Right cardiac atrium (tissue), 5 donors: ENCODE measurements around the gene SF3A2. TPM values are rescaled to one million over a fixed set of nuclear protein-coding genes. Genes with fewer than 3 reads are reported as not detected.

ENCODE experiments used
- ATAC-seq, 2 donors: fragments of 200-7000 bp; cut with Tn5 transposase; one replicate each; pipeline versions ENCODE4 v1.8.0 to v1.9.1; 2020; ENCODE audit warnings: moderate library complexity in 2 of 2, mild to moderate bottlenecking in 1 of 2
- DNase-seq, 3 donors: peaks; one replicate each; pipeline ENCODE4 v3.0.0-alpha.2; 2020
- H3K27ac ChIP-seq: one replicate; pipeline ENCODE4 v1.5.1; 2013; ENCODE audit warnings: mild to moderate bottlenecking, low read length, control low read depth, moderate library complexity
- H3K27me3 ChIP-seq: one replicate; pipeline ENCODE4 v1.6.1; 2013; ENCODE audit not compliant: control insufficient read depth, insufficient read depth
- H3K4me1 ChIP-seq: one replicate; pipeline ENCODE4 v1.6.1; 2013; ENCODE audit warnings: low read length; ENCODE audit not compliant: control insufficient read depth, insufficient read depth
- H3K4me3 ChIP-seq: one replicate; pipeline ENCODE4 v1.5.1; 2013; ENCODE audit warnings: low read length, control low read depth
- H3K9me3 ChIP-seq: one replicate; pipeline ENCODE4 v1.6.1; 2013; ENCODE audit warnings: low read length; ENCODE audit not compliant: control insufficient read depth
- WGBS: extraction: QIAGEN DNeasy Blood & Tissue Kit; methylation state at CpG from one replicate; pipeline ENCODE4 v1.1.7; 2013; 5-methylcytosine and 5-hydroxymethylcytosine counted together
- intact Hi-C, 4 donors: fragments of 100-400 bp; cut with DNase I; formaldehyde crosslinking; loops; one replicate each; pipeline versions ENCODE4 v1.11.0 to v1.14.0; 2022 to 2023
- polyA plus RNA-seq: library from polyadenylated mRNA; stranded (reverse); fragments of 200-250 nt; gene quantifications from one replicate; pipeline ENCODE4 v1.2.3, GENCODE V29; 2013
- total RNA-seq, 4 donors: library from RNA; stranded (reverse); fragmentation: NEBNext Ultra II Directional; extraction: Animal tissue kit (Norgen Biotek cat#: 25700); gene quantifications; one replicate each; pipeline ENCODE4 v1.2.1, GENCODE V29; 2021
- donor health status: healthy with polysubstance abuse.
- donor health status: DM: no; HTN: yes; CAD: no.
- donor health status: DM: no; HTN: no; CAD: no.
- donor health status: DM: no; HTN: yes; CAD: no; lungs with severe emphysema.
- donor health status: DM: yes; HTN: yes; CAD: no.

The SF3A2 gene
- total and polyA plus RNA-seq, 5 donors = 26.4 to 34.9 (median 32.7) TPM

DNA sequence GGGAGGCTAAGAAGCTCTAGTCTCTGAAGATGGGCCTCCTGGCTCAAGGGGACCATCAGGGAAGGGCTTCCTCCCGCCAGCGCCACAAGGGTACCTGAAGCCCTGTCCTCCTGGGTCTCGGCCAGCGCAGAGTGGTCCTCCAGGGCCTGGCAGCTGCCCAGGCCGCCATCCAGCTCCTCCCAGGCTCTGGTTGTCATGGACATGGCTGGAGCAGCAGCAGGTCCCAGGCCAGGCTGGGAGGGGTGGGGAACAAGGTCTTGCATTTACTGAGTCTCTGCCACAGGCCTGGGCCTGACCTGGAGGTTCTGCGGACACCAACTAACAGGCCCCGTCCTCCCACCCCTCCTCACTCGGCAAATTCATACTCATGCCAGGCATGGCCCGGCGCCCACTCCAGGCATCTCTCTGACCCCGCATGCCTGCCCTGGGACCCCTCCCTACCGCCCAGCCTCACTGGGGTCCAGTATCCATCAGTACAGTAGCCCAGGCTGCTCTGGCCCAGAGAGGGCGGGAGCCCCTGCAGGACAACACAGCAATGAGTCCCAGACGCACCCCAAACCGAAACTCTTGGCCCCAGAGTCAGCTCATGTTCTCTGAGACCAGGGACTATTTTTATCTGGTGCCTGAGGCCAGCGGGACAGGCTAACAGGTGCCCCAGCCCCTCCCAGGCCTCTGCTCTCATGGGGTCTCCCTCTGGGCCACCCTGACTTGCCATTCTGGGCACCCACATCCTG lies 18.7 kb downstream of the SF3A2 start:
- DNase-seq = peak in 1 of 3 donors; percentile 44
- Histone ChIP-seq H3K9me3 (no peaks in the 10 kb centered on the region), H3K4me3 (no peak overlapping the region), H3K27me3 (no peaks in the 10 kb centered on the region), H3K27ac (no peak overlapping the region), H3K4me1 (peaks cover 5% of the 10 kb centered on the region)
- intact Hi-C loops = no loop called here
- no peak for ATAC-seq
- 94% methylated on average over 16 of the region's 16 CpGs for WGBS

DNA sequence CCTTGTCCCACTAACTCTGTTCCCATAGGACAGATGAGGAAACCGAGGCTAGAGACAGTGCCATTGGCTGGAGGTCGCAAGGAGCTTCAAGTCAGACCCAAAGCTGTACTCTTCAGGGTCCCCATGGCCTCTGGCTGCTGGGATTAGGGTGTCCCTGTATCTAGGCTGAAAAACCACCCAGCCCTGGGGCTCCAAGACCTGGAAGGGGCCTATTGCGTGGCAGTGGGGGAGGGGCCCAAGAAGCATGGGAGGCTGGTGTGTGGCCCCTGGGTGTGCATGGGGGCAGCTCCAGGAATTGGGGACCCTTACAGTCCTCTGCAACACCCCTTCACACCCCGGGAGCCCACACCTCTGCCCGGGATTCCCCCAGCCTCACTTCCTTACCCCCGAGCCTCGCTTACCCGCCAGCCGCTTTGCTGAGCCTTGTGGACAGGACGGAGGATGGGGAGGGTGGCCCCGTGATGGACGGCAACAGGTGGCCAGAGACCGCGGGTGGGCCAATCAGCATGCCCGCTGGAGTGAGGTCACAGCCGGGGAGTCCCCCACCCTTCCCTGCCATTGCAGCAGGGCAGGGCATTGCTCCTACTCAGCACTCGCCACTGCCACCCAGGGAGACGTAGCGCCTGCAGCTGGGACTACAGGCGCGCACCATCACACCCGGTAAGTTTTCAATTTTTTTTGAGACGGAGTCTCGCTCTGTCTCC lies 19.5 kb downstream of the SF3A2 start, which contains the start of gene JSRP1:
JSRP1 (minus strand) TSS at position 436 of the 704 bp plus-strand sequence. CDS start 1,103 bp downstream, outside the sequence.
- Histone ChIP-seq H3K9me3 (no peaks in the 10 kb centered on the region), H3K27ac (no peak within 1 kb of the TSS), H3K4me3 (no peak within 1 kb of the TSS), H3K4me1 (peaks cover under 1% of the 10 kb centered on the region), H3K27me3 (no peaks in the 10 kb centered on the region)
- WGBS = 71% methylated on average over 24 of the region's 24 CpGs
- DNase-seq (peak in 1 of 3 donors; percentile 29), ATAC-seq (no peak)
- intact Hi-C loops = no loop called here

- peak in 1 of 3 donors; percentile 32 for DNase-seq
Observed at GRCh38 chr19:2259336-2259735, 22.7 kb downstream of the SF3A2 start.

DNA sequence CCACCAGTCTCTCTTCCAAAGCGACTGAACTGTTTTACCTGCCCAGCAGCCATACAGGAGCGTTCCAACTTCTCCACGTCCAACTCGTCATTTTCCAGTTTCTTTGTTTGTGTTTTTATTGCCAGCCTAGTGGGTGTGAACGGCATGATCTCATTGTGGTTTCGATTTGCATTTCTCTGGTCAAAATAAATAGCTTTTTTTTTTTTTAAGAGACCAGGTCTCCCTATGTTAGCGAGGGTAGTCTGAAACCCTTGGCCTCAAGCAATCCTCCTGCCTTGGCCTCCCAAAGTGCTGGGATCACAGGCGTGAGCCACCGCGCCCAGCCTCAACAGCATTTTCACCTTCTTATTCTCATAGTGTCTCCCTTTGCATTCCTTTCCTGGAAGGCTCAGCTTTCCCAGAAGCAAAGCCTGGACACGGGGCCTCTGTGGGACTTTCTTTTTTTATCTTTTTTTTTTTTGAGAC lies 23.7 kb downstream of the SF3A2 start:
- Histone ChIP-seq H3K27ac (no peak overlapping the region), H3K4me1 (no peaks in the 10 kb centered on the region), H3K27me3 (no peaks in the 10 kb centered on the region), H3K9me3 (no peaks in the 10 kb centered on the region), H3K4me3 (no peak overlapping the region)
- intact Hi-C loops = no loop called here
- no peak for ATAC-seq
- WGBS = 75% methylated on average over 11 of the region's 11 CpGs
- no peak for DNase-seq

More at GRCh38 chr19:2259336-2259735, 22.7 kb downstream of the SF3A2 start:
- no peak for ATAC-seq
- intact Hi-C loops = no loop called here
- Histone ChIP-seq H3K27me3 (no peaks in the 10 kb centered on the region), H3K4me1 (no peaks in the 10 kb centered on the region), H3K9me3 (no peaks in the 10 kb centered on the region), H3K4me3 (no peak overlapping the region), H3K27ac (no peak overlapping the region)
- WGBS = 89% methylated on average over 5 of the region's 5 CpGs

- DNase-seq = peak in 2 of 3 donors; percentile 65 to 77
- Histone ChIP-seq H3K4me1 (no peaks in the 10 kb centered on the region), H3K27me3 (no peaks in the 10 kb centered on the region), H3K27ac (no peak overlapping the region), H3K9me3 (no peaks in the 10 kb centered on the region), H3K4me3 (no peak overlapping the region)
- intact Hi-C loops = no loop called here
- 67% methylated on average over 7 of the region's 7 CpGs for WGBS
- ATAC-seq = no peak
Observed at GRCh38 chr19:2261438-2262172, 25.0 kb downstream of the SF3A2 start.

GRCh38 chr19:2266183-2266993 lies 29.8 kb downstream of the SF3A2 start:
- WGBS = 45% methylated on average over 18 of the region's 18 CpGs
- ATAC-seq (peak; percentile 17), DNase-seq (peak; percentile 89 to 96 (median 95))
- Histone ChIP-seq H3K27me3 (no peaks in the 10 kb centered on the region), H3K4me3 (no peak overlapping the region), H3K9me3 (no peaks in the 10 kb centered on the region), H3K27ac (peak overlapping the region; percentile 40), H3K4me1 (no peaks in the 10 kb centered on the region)
- intact Hi-C loops = no loop called here

GRCh38 chr19:2268480-2268830 lies 31.8 kb downstream of the SF3A2 start:
- no peak overlapping the region for H3K27ac ChIP-seq
- no peak for DNase-seq
- H3K4me3 ChIP-seq = no peak overlapping the region
- H3K4me1 ChIP-seq = no peaks in the 10 kb centered on the region
- H3K9me3 ChIP-seq = no peaks in the 10 kb centered on the region
- no peak for ATAC-seq
- WGBS = 88% methylated on average over 4 of the region's 4 CpGs
- intact Hi-C loops = no loop called here
- no peaks in the 10 kb centered on the region for H3K27me3 ChIP-seq

- no peaks in the 10 kb centered on the region for H3K27me3 ChIP-seq
- no peaks in the 10 kb centered on the region for H3K9me3 ChIP-seq
- intact Hi-C loops = no loop called here
- 2% methylated on average over 19 of the region's 19 CpGs for WGBS
- H3K4me1 ChIP-seq = no peaks in the 10 kb centered on the region
- H3K4me3 ChIP-seq = peak overlapping the region; percentile 51
- ATAC-seq (no peak), DNase-seq (no peak)
- peak overlapping the region; percentile 6 for H3K27ac ChIP-seq
Observed at GRCh38 chr19:2268861-2269243, 32.2 kb downstream of the SF3A2 start.

GRCh38 chr19:2269244-2270156 lies 32.9 kb downstream of the SF3A2 start:
- Histone ChIP-seq H3K27me3 (no peaks in the 10 kb centered on the region), H3K9me3 (no peaks in the 10 kb centered on the region), H3K27ac (peak overlapping the region; percentile 96), H3K4me3 (peak overlapping the region; percentile 83), H3K4me1 (no peaks in the 10 kb centered on the region)
- ATAC-seq = peak; percentile 90 to 91
- DNase-seq = peak; percentile 98 to 100 (median 99)
- intact Hi-C loops = loop anchor here in 3 of 4 donors (5.0 kb wide), 3 partner anchors 32 to 112 kb away; partner anchors contain the start of genes PLEKHJ1 (in 3 of the 3) and SF3A2 (in 3 of the 3)
- under 1% methylated on average over 103 of the region's 103 CpGs for WGBS
